OCI-LY7 (cell line): ENCODE measurements around the gene DUOXA2.

ENCODE experiments used
- EZH2phosphoT487 ChIP-seq: fragments of 200-600 bp; sonication (generic); IDR thresholded peaks from 2 replicates; pipeline ENCODE4 v1.6.1; 2018; ENCODE audit warnings: low read depth, borderline replicate concordance, mild to moderate bottlenecking, mixed run types, antibody characterized with exemption, low read length, moderate library complexity, mixed read lengths
- TF ChIP-seq, protein P1 (sequence below): fragments of 200-600 bp; sonication (generic); conservative IDR thresholded peaks from 2 replicates; pipeline ENCODE4 v1.5.1; 2014; ENCODE audit warnings: mild to moderate bottlenecking, antibody characterized with exemption, low read length, moderate library complexity, mixed read lengths

DNA sequence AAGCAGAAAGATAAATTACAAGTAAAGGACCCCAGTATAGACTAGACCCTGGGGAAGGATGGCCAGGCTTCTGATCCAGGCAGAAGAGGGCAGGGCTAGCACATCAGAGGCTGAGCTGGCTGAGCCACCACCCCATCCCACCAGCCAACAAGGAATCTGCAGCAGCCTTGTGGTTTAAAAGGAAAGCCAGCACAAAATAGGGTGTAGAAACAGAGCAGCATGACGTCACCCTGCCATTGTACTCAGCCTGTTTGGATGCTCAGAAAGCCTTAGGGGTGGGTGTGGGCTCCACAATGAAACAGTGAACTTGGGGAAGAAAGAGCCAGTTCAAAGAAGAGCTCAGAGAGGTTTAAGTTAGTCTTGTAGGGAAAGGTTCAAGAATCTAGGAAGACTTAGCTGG, 43.8 kb downstream of the DUOXA2 start:
- TF ChIP-seq, protein P1, sequence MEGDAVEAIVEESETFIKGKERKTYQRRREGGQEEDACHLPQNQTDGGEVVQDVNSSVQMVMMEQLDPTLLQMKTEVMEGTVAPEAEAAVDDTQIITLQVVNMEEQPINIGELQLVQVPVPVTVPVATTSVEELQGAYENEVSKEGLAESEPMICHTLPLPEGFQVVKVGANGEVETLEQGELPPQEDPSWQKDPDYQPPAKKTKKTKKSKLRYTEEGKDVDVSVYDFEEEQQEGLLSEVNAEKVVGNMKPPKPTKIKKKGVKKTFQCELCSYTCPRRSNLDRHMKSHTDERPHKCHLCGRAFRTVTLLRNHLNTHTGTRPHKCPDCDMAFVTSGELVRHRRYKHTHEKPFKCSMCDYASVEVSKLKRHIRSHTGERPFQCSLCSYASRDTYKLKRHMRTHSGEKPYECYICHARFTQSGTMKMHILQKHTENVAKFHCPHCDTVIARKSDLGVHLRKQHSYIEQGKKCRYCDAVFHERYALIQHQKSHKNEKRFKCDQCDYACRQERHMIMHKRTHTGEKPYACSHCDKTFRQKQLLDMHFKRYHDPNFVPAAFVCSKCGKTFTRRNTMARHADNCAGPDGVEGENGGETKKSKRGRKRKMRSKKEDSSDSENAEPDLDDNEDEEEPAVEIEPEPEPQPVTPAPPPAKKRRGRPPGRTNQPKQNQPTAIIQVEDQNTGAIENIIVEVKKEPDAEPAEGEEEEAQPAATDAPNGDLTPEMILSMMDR = no peak
- TF ChIP-seq EZH2phosphoT487 = no peak
